ENCODE measurements around the gene QRSL1. TPM values are rescaled to one million over a fixed set of nuclear protein-coding genes. Genes with fewer than 3 reads are reported as not detected.

The QRSL1 gene
- total and polyA plus RNA-seq, 2 experiments from 2014 or later = 7.8 to 9.7 TPM

GRCh38 chr6:106639812-106640211 is 10.4 kb downstream of the QRSL1 start:
- no peaks in the 10 kb centered on the region for H3K27me3 ChIP-seq (replicated peaks; ENCODE audit: insufficient read depth)
- no peaks in the 10 kb centered on the region for H3K4me1 ChIP-seq (ENCODE audit: insufficient read depth)
- H3K9me2 ChIP-seq (ENCODE audit: insufficient read depth) = no peaks in the 10 kb centered on the region
- no peak overlapping the region for H3K9ac ChIP-seq
- 76 to 84% methylated on average over 4 of the region's 4 CpGs for WGBS, 2 experiments (ENCODE audit: low coverage in 1 of 2, low lambda C conversion rate in 2 of 2, missing lambda C conversion rate in 2 of 2)
- peaks cover 5% of the 10 kb centered on the region for H3K36me3 ChIP-seq (ENCODE audit: low read depth)
- in situ Hi-C loops (cut with MboI) = no loop called here
- TF ChIP-seq EZH2 (IDR thresholded peaks at IDR 0.05; ENCODE audit: insufficient read depth, poor library complexity, severe bottlenecking) (no peak), EZH2phosphoT487 (IDR thresholded peaks at IDR 0.05; ENCODE audit: insufficient read depth, low read depth) (no peak)
- no peak overlapping the region for H3K27ac ChIP-seq
- H3K79me2 ChIP-seq (ENCODE audit: insufficient read depth) = peaks cover 45% of the 10 kb centered on the region
- H3F3A ChIP-seq (ENCODE audit: insufficient read depth) = 0 out of 2 replicates have a peak, but pooled peaks cover 5% of the 10 kb centered on the region
- DNase-seq = no peak
- H2AFZ ChIP-seq = no peak overlapping the region
- H3K9me3 ChIP-seq (ENCODE audit: low read depth) = no peaks in the 10 kb centered on the region
- no peak overlapping the region for H3K4me2 ChIP-seq (ENCODE audit: unreplicated experiment)
- H3K4me3 ChIP-seq = no peak overlapping the region
- 0 out of 2 replicates have a peak, but pooled peaks cover 3% of the 10 kb centered on the region for H4K20me1 ChIP-seq (ENCODE audit: insufficient read depth)

GRCh38 chr6:106642476-106642875 is 13.1 kb downstream of the QRSL1 start:
- Histone ChIP-seq H2AFZ (no peak overlapping the region), H3K4me3 (no peak overlapping the region), H3K27me3 (replicated peaks; ENCODE audit: insufficient read depth) (no peaks in the 10 kb centered on the region), H3K9me3 (ENCODE audit: low read depth) (no peaks in the 10 kb centered on the region), H3K4me1 (ENCODE audit: insufficient read depth) (no peaks in the 10 kb centered on the region), H3K36me3 (ENCODE audit: low read depth) (peaks cover 13% of the 10 kb centered on the region), H3K9ac (no peak overlapping the region), H3K79me2 (ENCODE audit: insufficient read depth) (peaks cover 23% of the 10 kb centered on the region; the same call in 1 of the 2 replicates), H4K20me1 (ENCODE audit: insufficient read depth) (0 out of 2 replicates have a peak, but pooled peaks cover 3% of the 10 kb centered on the region), H3F3A (ENCODE audit: insufficient read depth) (0 out of 2 replicates have a peak, but pooled peaks cover 5% of the 10 kb centered on the region), H3K27ac (no peak overlapping the region), H3K9me2 (ENCODE audit: insufficient read depth) (no peaks in the 10 kb centered on the region), H3K4me2 (ENCODE audit: unreplicated experiment) (no peak overlapping the region)
- WGBS, 2 experiments (ENCODE audit: low coverage in 1 of 2, low lambda C conversion rate in 2 of 2, missing lambda C conversion rate in 2 of 2) = 93 to 98% methylated on average over 4 of the region's 4 CpGs
- DNase-seq = no peak
- in situ Hi-C loops (cut with MboI) = no loop called here
- no peak for TF ChIP-seq EZH2phosphoT487 (IDR thresholded peaks at IDR 0.05; ENCODE audit: insufficient read depth, low read depth)
- no peak for TF ChIP-seq EZH2 (IDR thresholded peaks at IDR 0.05; ENCODE audit: insufficient read depth, poor library complexity, severe bottlenecking)

- Histone ChIP-seq H3K4me1 (ENCODE audit: insufficient read depth) (no peaks in the 10 kb centered on the region), H3K27ac (no peak overlapping the region), H2AFZ (no peak overlapping the region), H4K20me1 (ENCODE audit: insufficient read depth) (0 out of 2 replicates have a peak, but pooled peaks cover 3% of the 10 kb centered on the region), H3K9me3 (ENCODE audit: low read depth) (no peaks in the 10 kb centered on the region), H3K27me3 (replicated peaks; ENCODE audit: insufficient read depth) (no peaks in the 10 kb centered on the region), H3K36me3 (ENCODE audit: low read depth) (peaks cover 13% of the 10 kb centered on the region), H3K4me3 (no peak overlapping the region), H3K4me2 (ENCODE audit: unreplicated experiment) (no peak overlapping the region), H3K79me2 (ENCODE audit: insufficient read depth) (peaks cover 20% of the 10 kb centered on the region; the same call in 1 of the 2 replicates), H3F3A (ENCODE audit: insufficient read depth) (0 out of 2 replicates have a peak, but pooled peaks cover 5% of the 10 kb centered on the region), H3K9ac (no peak overlapping the region), H3K9me2 (ENCODE audit: insufficient read depth) (no peaks in the 10 kb centered on the region)
- WGBS, 2 experiments (ENCODE audit: low coverage in 1 of 2, low lambda C conversion rate in 2 of 2, missing lambda C conversion rate in 2 of 2) = 100% methylated on average over 2 of the region's 2 CpGs
- TF ChIP-seq EZH2 (IDR thresholded peaks at IDR 0.05; ENCODE audit: insufficient read depth, poor library complexity, severe bottlenecking) = no peak
- TF ChIP-seq EZH2phosphoT487 (IDR thresholded peaks at IDR 0.05; ENCODE audit: insufficient read depth, low read depth) = no peak
- in situ Hi-C loops (cut with MboI) = no loop called here
- peak; percentile 38 for DNase-seq
These were observed 13.7 kb downstream of the QRSL1 start for GRCh38 chr6:106643061-106643460.

- no peak overlapping the region for H3K4me3 ChIP-seq
- H3K4me2 ChIP-seq (ENCODE audit: unreplicated experiment) = no peak overlapping the region
- in situ Hi-C loops (cut with MboI) = no loop called here
- no peaks in the 10 kb centered on the region for H3K9me3 ChIP-seq (ENCODE audit: low read depth)
- no peaks in the 10 kb centered on the region for H4K20me1 ChIP-seq (ENCODE audit: insufficient read depth)
- H3K36me3 ChIP-seq (ENCODE audit: low read depth) = peaks cover 40% of the 10 kb centered on the region
- 95 to 97% methylated on average over 7 of the region's 7 CpGs for WGBS, 2 experiments (ENCODE audit: low coverage in 1 of 2, low lambda C conversion rate in 2 of 2, missing lambda C conversion rate in 2 of 2)
- H3K4me1 ChIP-seq (ENCODE audit: insufficient read depth) = no peaks in the 10 kb centered on the region
- H3F3A ChIP-seq (ENCODE audit: insufficient read depth) = no peaks in the 10 kb centered on the region
- no peaks in the 10 kb centered on the region for H3K79me2 ChIP-seq (ENCODE audit: insufficient read depth)
- no peak for TF ChIP-seq EZH2 (IDR thresholded peaks at IDR 0.05; ENCODE audit: insufficient read depth, poor library complexity, severe bottlenecking)
- no peak for TF ChIP-seq EZH2phosphoT487 (IDR thresholded peaks at IDR 0.05; ENCODE audit: insufficient read depth, low read depth)
- H3K9ac ChIP-seq = no peak overlapping the region
- no peak for DNase-seq
- H3K27me3 ChIP-seq (replicated peaks; ENCODE audit: insufficient read depth) = no peaks in the 10 kb centered on the region
- no peak overlapping the region for H2AFZ ChIP-seq
- no peak overlapping the region for H3K27ac ChIP-seq
- no peaks in the 10 kb centered on the region for H3K9me2 ChIP-seq (ENCODE audit: insufficient read depth)
These were observed 19.4 kb downstream of the QRSL1 start for GRCh38 chr6:106648651-106649308.

All from GM23248 (cell line).